Measurements from ENCODE around the gene RIN3. TPM values are rescaled to one million over a fixed set of nuclear protein-coding genes. Genes with fewer than 3 reads are reported as not detected.

RIN3 gene
- total RNA-seq, 3 donors from 2014 or later (not counting 1 experiment from before 2014, with no cell fraction given), result 248 to 289 (median 282) TPM

DNA sequence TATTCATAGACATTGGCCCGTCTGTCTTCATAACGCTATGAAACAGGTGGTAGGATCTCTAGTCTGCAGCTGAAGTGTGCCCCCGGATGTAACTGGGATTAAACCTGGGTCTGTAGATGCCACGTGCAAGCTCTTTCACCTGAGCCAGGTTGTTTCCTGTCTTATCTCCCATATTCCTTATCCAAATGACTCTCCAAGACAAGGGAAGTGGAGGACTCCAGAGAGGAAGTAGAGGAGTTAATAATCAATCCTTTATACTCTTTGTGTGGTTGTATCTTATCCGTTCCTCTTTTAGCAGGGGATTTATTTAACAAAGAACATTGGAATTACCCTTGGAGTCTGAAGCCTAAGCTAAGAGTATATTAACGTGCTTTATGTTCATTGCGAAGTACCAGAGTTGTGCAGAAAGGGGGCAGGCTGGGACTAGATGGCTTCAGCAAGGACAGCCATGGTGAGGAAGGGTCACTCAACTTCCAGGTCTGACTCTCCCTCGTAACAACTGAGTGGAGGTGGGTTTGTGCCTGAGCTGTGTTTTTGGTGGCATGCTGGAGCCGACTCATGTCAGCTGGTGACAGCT, 82.8 kb downstream of the RIN3 start:
- H3K27ac Mint-ChIP-seq, result peak overlapping the region in 1 of 2 donors; percentile 14
- H3K9me3 Mint-ChIP-seq, result no peaks in the 10 kb centered on the region
- Histone ChIP-seq H3K4me3 (ENCODE audit: low read length) (no peak overlapping the region), H3K9me3 (ENCODE audit: control insufficient read depth, insufficient read depth, low read length) (no peaks in the 10 kb centered on the region), H3K36me3 (ENCODE audit: control insufficient read depth, insufficient read depth, low read length) (peaks cover 27% of the 10 kb centered on the region), H3K27me3 (ENCODE audit: control insufficient read depth, insufficient read depth, low read length) (no peaks in the 10 kb centered on the region), H3K4me1 (ENCODE audit: control insufficient read depth, insufficient read depth, low read length) (peaks cover 27% of the 10 kb centered on the region), H3K27ac (ENCODE audit: low read length) (no peak overlapping the region)
- no peak for DNase-seq
- ATAC-seq, result no peak
- H3K4me3 Mint-ChIP-seq, result no peak overlapping the region
- peaks cover 4% of the 10 kb centered on the region for H3K36me3 Mint-ChIP-seq
- peaks cover 42 to 59% of the 10 kb centered on the region in 2 donors for H3K4me1 Mint-ChIP-seq
- TF ChIP-seq, protein P1, sequence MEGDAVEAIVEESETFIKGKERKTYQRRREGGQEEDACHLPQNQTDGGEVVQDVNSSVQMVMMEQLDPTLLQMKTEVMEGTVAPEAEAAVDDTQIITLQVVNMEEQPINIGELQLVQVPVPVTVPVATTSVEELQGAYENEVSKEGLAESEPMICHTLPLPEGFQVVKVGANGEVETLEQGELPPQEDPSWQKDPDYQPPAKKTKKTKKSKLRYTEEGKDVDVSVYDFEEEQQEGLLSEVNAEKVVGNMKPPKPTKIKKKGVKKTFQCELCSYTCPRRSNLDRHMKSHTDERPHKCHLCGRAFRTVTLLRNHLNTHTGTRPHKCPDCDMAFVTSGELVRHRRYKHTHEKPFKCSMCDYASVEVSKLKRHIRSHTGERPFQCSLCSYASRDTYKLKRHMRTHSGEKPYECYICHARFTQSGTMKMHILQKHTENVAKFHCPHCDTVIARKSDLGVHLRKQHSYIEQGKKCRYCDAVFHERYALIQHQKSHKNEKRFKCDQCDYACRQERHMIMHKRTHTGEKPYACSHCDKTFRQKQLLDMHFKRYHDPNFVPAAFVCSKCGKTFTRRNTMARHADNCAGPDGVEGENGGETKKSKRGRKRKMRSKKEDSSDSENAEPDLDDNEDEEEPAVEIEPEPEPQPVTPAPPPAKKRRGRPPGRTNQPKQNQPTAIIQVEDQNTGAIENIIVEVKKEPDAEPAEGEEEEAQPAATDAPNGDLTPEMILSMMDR (IDR thresholded peaks at IDR 0.05), result no peak
- H3K27me3 Mint-ChIP-seq (ENCODE audit: low read depth in 2 of 2), result no peaks in the 10 kb centered on the region
- 93% methylated on average over 9 of the region's 9 CpGs for WGBS (ENCODE audit: insufficient coverage)
- intact Hi-C loops (cut with micrococcal nuclease), result no loop called here

DNA sequence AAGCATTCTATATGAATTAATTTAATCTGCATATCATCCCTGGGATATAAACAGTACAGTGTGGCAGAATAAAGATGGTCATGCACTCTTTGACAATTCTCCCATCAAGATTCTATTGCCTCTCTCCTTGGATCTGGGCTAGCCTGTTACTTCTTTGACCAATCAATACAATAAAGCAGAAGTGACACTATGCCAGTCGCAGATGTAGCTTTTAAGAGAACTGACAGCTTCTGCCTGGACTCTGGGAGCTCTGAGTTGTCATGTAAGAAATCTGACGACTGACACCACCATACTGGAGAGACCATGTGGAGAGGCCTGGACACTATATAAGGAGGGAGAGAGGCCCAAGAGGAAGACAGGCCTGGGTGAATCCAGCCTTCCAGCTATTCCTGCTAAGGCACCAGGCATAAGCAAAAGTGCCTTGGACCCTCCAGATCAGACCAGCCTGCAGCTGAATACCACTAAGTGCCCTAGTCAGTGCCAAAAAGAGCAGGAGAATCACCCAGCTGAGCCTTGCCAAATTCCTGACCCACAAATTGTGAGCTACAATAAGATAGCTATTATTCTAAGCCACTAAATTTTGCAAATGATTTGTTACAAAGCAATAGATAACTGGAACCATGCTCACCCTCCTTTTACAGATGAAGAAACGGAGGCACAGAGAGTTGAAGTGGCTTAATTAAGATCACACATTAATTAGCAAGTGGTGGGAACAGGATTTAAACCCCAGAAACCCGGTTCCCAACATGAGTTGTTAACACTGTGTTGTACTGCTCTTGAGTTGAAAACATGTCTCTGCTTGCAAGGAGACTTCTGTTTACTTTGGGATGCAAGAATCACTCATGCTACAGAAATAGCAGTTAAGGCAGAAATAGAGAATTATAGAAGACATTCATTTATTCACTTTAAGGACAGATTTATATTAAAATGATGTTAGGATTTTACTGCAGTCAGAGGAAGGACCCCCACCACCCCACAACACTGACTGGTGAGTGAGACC, 84.6 kb downstream of the RIN3 start:
- no peaks in the 10 kb centered on the region for H3K36me3 Mint-ChIP-seq
- no peaks in the 10 kb centered on the region for H3K9me3 ChIP-seq (ENCODE audit: control insufficient read depth, insufficient read depth, low read length)
- H3K9me3 Mint-ChIP-seq, result no peaks in the 10 kb centered on the region
- H3K4me1 ChIP-seq (ENCODE audit: control insufficient read depth, insufficient read depth, low read length), result peaks cover 45% of the 10 kb centered on the region
- no peak for DNase-seq
- peak overlapping the region; percentile 55 for H3K4me3 Mint-ChIP-seq
- H3K27me3 Mint-ChIP-seq (ENCODE audit: low read depth in 2 of 2), result no peaks in the 10 kb centered on the region
- WGBS (ENCODE audit: insufficient coverage), result 58% methylated on average over 4 of the region's 4 CpGs
- peak overlapping the region; percentile 85 to 93 for H3K27ac Mint-ChIP-seq
- peaks cover 47 to 69% of the 10 kb centered on the region in 2 donors for H3K4me1 Mint-ChIP-seq
- intact Hi-C loops (cut with micrococcal nuclease), result no loop called here
- H3K36me3 ChIP-seq (ENCODE audit: control insufficient read depth, insufficient read depth, low read length), result peaks cover 24% of the 10 kb centered on the region
- no peak overlapping the region for H3K4me3 ChIP-seq (ENCODE audit: low read length)
- H3K27me3 ChIP-seq (ENCODE audit: control insufficient read depth, insufficient read depth, low read length), result no peaks in the 10 kb centered on the region
- ATAC-seq, result no peak
- TF ChIP-seq, protein P1 (IDR thresholded peaks at IDR 0.05), result no peak
- no peak overlapping the region for H3K27ac ChIP-seq (ENCODE audit: low read length)

DNA sequence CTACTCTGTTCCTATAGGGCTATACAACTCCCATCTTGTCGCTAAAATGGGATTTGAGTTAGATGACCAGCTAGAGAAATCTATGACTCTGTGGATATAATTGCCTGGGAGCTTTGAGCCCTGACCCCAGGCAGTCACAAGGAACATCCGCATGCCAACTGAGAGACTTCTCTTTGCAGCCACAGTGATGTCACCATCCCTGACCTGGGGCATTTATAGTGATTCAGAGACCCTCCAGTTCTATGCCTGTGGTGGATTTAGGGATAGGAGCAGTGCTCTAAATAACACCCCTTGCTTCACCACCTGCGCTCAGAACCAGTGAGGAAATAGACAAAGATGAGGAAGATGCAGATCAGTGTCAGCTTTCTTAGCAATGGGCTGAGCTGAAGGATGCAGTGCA, 86.2 kb downstream of the RIN3 start:
- Histone ChIP-seq H3K4me1 (ENCODE audit: control insufficient read depth, insufficient read depth, low read length) (peaks cover 55% of the 10 kb centered on the region), H3K4me3 (ENCODE audit: low read length) (no peak overlapping the region), H3K36me3 (ENCODE audit: control insufficient read depth, insufficient read depth, low read length) (peaks cover 20% of the 10 kb centered on the region), H3K9me3 (ENCODE audit: control insufficient read depth, insufficient read depth, low read length) (no peaks in the 10 kb centered on the region), H3K27ac (ENCODE audit: low read length) (peak overlapping the region; percentile 39), H3K27me3 (ENCODE audit: control insufficient read depth, insufficient read depth, low read length) (no peaks in the 10 kb centered on the region)
- Mint-ChIP-seq H3K4me1 (peaks cover 54 to 81% of the 10 kb centered on the region in 2 donors), H3K4me3 (peak overlapping the region; percentile 28), H3K27me3 (ENCODE audit: low read depth in 2 of 2) (no peaks in the 10 kb centered on the region), H3K9me3 (no peaks in the 10 kb centered on the region), H3K27ac (peak overlapping the region; percentile 85 to 93), H3K36me3 (no peaks in the 10 kb centered on the region)
- no peak for DNase-seq
- WGBS (ENCODE audit: insufficient coverage), result 93% methylated on average over 3 of the region's 3 CpGs
- intact Hi-C loops (cut with micrococcal nuclease), result loop anchor here (1.0 to 5.0 kb wide), 4 partner anchors 13 to 48 kb away; no protein-coding TSS in a partner anchor
- TF ChIP-seq, protein P1 (IDR thresholded peaks at IDR 0.05), result no peak
- no peak for ATAC-seq
